ENCODE results near the gene ERCC6.

ERCC6 gene

DNA sequence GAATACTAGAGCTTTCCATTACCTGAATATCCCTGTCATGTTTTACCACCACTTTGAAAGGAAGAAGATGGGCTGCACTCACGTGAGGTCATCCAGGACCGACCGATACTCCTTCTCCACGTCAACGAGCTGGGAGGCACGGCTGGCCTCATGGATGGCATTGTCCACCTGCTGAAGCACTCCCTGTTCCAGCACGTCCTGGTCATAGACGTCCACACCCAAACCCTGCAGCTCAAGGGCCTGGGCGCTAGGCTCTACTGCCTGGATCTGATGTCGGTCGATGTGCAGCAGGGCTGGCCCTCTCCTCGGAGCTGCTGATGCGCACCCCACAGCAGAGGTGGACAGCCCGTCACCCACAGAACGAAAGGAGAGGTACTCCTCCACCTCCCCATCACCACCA, 6.5 kb downstream of the ERCC6 start:
- Histone ChIP-seq H2AFZ (ENCODE audit: low read length) (no peak overlapping the region), H3K4me2 (ENCODE audit: low read depth, low read length, poor library complexity, severe bottlenecking) (no peak overlapping the region), H3F3A (ENCODE audit: low read depth) (no peaks in the 10 kb centered on the region), H3K36me3 (ENCODE audit: insufficient read depth, low read length) (peaks cover 9% of the 10 kb centered on the region; the same call in 1 of the 2 replicates), H3K27me3 (ENCODE audit: insufficient read depth, low read length, poor library complexity, severe bottlenecking) (no peaks in the 10 kb centered on the region), H3K4me3 (ENCODE audit: low read length, poor library complexity, severe bottlenecking) (no peak overlapping the region), H3K9ac (ENCODE audit: low read depth, low read length, poor library complexity, severe bottlenecking) (no peak overlapping the region), H3K9me3 (ENCODE audit: insufficient read depth, low read depth, low read length) (no peaks in the 10 kb centered on the region), H3K9me2 (replicated peaks; ENCODE audit: low read depth, low read length) (no peaks in the 10 kb centered on the region), H3K79me2 (ENCODE audit: insufficient read depth, low read length) (peaks cover under 1% of the 10 kb centered on the region; the same call in 1 of the 2 replicates), H3K4me1 (ENCODE audit: insufficient read depth, low read length, poor library complexity, severe bottlenecking) (peaks cover 27% of the 10 kb centered on the region), H4K20me1 (ENCODE audit: insufficient read depth, low read length, poor library complexity, severe bottlenecking) (peaks cover 3% of the 10 kb centered on the region)
- no peak for TF ChIP-seq EZH2phosphoT487 (IDR thresholded peaks at IDR 0.05; ENCODE audit: borderline replicate concordance)
- TF ChIP-seq, protein P1, sequence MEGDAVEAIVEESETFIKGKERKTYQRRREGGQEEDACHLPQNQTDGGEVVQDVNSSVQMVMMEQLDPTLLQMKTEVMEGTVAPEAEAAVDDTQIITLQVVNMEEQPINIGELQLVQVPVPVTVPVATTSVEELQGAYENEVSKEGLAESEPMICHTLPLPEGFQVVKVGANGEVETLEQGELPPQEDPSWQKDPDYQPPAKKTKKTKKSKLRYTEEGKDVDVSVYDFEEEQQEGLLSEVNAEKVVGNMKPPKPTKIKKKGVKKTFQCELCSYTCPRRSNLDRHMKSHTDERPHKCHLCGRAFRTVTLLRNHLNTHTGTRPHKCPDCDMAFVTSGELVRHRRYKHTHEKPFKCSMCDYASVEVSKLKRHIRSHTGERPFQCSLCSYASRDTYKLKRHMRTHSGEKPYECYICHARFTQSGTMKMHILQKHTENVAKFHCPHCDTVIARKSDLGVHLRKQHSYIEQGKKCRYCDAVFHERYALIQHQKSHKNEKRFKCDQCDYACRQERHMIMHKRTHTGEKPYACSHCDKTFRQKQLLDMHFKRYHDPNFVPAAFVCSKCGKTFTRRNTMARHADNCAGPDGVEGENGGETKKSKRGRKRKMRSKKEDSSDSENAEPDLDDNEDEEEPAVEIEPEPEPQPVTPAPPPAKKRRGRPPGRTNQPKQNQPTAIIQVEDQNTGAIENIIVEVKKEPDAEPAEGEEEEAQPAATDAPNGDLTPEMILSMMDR (conservative IDR thresholded peaks at IDR 0.05; ENCODE audit: low read length) = no peak

GRCh38 chr10:49528977-49529506, 9.9 kb downstream of the ERCC6 start:
- Histone ChIP-seq H3K4me2 (ENCODE audit: low read depth, low read length, poor library complexity, severe bottlenecking) (no peak overlapping the region), H3K4me3 (ENCODE audit: low read length, poor library complexity, severe bottlenecking) (no peak overlapping the region), H3K79me2 (ENCODE audit: insufficient read depth, low read length) (no peaks in the 10 kb centered on the region), H3K9me2 (replicated peaks; ENCODE audit: low read depth, low read length) (no peaks in the 10 kb centered on the region), H3K9me3 (ENCODE audit: insufficient read depth, low read depth, low read length) (no peaks in the 10 kb centered on the region), H3F3A (ENCODE audit: low read depth) (no peaks in the 10 kb centered on the region), H3K9ac (ENCODE audit: low read depth, low read length, poor library complexity, severe bottlenecking) (no peak overlapping the region), H2AFZ (ENCODE audit: low read length) (no peak overlapping the region), H4K20me1 (ENCODE audit: insufficient read depth, low read length, poor library complexity, severe bottlenecking) (no peaks in the 10 kb centered on the region), H3K4me1 (ENCODE audit: insufficient read depth, low read length, poor library complexity, severe bottlenecking) (peaks cover 10% of the 10 kb centered on the region), H3K36me3 (ENCODE audit: insufficient read depth, low read length) (peaks cover 35% of the 10 kb centered on the region; the same call in 1 of the 2 replicates), H3K27me3 (ENCODE audit: insufficient read depth, low read length, poor library complexity, severe bottlenecking) (no peaks in the 10 kb centered on the region)
- no peak for TF ChIP-seq EZH2phosphoT487 (IDR thresholded peaks at IDR 0.05; ENCODE audit: borderline replicate concordance)
- TF ChIP-seq, protein P1 (conservative IDR thresholded peaks at IDR 0.05; ENCODE audit: low read length) = no peak

DNA sequence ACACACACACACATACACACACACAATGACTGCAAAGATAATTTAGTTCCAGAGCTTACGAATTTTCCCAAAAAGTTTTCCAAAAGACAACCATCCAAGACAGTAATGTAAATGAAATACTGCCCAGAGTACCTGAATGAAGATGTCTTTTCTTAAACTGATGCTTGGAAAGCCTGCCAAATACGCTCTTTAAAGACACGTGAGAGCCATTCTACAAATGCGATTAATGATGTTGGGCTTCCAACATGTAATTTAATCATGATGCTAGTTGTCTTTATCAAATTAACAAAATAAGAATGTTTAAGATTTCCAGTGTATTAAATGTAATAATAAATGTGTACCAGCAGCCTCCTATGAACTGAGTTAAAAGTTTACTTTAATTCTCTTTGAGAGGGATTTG, 11.1 kb downstream of the ERCC6 start:
- Histone ChIP-seq H3K4me3 (ENCODE audit: low read length, poor library complexity, severe bottlenecking) (no peak overlapping the region), H3K27me3 (ENCODE audit: insufficient read depth, low read length, poor library complexity, severe bottlenecking) (no peaks in the 10 kb centered on the region), H3K9me3 (ENCODE audit: insufficient read depth, low read depth, low read length) (no peaks in the 10 kb centered on the region), H4K20me1 (ENCODE audit: insufficient read depth, low read length, poor library complexity, severe bottlenecking) (no peaks in the 10 kb centered on the region), H3K36me3 (ENCODE audit: insufficient read depth, low read length) (peaks cover 38% of the 10 kb centered on the region; the same call in 1 of the 2 replicates), H2AFZ (ENCODE audit: low read length) (no peak overlapping the region), H3K9me2 (replicated peaks; ENCODE audit: low read depth, low read length) (no peaks in the 10 kb centered on the region), H3K9ac (ENCODE audit: low read depth, low read length, poor library complexity, severe bottlenecking) (no peak overlapping the region), H3K79me2 (ENCODE audit: insufficient read depth, low read length) (no peaks in the 10 kb centered on the region), H3F3A (ENCODE audit: low read depth) (no peaks in the 10 kb centered on the region), H3K4me2 (ENCODE audit: low read depth, low read length, poor library complexity, severe bottlenecking) (no peak overlapping the region), H3K4me1 (ENCODE audit: insufficient read depth, low read length, poor library complexity, severe bottlenecking) (peaks cover 10% of the 10 kb centered on the region)
- TF ChIP-seq EZH2phosphoT487 (IDR thresholded peaks at IDR 0.05; ENCODE audit: borderline replicate concordance) = no peak
- TF ChIP-seq, protein P1 (conservative IDR thresholded peaks at IDR 0.05; ENCODE audit: low read length) = no peak
